GM23248 (cell line): Measurements from ENCODE around the gene MAP3K5.

ENCODE experiments used
- EZH2 ChIP-seq: fragments of 200-600 bp; sonication (generic); IDR thresholded peaks from 2 replicates; pipeline ENCODE4 v1.6.1; 2018; ENCODE audit warnings: antibody characterized with exemption, mild to moderate bottlenecking; ENCODE audit not compliant: insufficient read depth, poor library complexity, severe bottlenecking
- EZH2phosphoT487 ChIP-seq: fragments of 200-600 bp; sonication (generic); IDR thresholded peaks from 2 replicates; pipeline ENCODE4 v1.6.1; 2018; ENCODE audit warnings: antibody characterized with exemption, moderate library complexity, mild to moderate bottlenecking, low read depth; ENCODE audit not compliant: insufficient read depth

DNA sequence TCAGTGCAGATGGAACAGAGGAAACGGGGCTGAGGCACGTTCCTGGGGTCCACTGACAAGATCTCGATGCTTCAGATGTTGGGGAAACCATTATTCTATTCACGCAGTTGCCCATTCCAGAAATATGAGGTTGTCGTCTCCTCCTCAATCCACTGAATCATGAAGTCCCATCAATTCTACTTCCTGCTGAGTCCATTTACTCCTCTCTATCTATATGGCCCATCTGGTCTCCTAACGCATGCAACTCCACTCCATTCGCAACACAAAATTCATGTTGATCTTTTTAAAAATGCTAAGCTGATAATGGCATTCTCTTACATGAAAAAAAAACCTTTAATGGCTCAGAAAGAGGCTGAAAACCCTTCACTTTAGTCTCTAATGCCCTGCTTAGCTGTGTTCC, 37.5 kb downstream of the MAP3K5 start:
- TF ChIP-seq EZH2, result no peak
- TF ChIP-seq EZH2phosphoT487, result no peak
